ENCODE results near the gene IPO4. TPM values are rescaled to one million over a fixed set of nuclear protein-coding genes. Genes with fewer than 3 reads are reported as not detected.

IPO4 gene, protein sequence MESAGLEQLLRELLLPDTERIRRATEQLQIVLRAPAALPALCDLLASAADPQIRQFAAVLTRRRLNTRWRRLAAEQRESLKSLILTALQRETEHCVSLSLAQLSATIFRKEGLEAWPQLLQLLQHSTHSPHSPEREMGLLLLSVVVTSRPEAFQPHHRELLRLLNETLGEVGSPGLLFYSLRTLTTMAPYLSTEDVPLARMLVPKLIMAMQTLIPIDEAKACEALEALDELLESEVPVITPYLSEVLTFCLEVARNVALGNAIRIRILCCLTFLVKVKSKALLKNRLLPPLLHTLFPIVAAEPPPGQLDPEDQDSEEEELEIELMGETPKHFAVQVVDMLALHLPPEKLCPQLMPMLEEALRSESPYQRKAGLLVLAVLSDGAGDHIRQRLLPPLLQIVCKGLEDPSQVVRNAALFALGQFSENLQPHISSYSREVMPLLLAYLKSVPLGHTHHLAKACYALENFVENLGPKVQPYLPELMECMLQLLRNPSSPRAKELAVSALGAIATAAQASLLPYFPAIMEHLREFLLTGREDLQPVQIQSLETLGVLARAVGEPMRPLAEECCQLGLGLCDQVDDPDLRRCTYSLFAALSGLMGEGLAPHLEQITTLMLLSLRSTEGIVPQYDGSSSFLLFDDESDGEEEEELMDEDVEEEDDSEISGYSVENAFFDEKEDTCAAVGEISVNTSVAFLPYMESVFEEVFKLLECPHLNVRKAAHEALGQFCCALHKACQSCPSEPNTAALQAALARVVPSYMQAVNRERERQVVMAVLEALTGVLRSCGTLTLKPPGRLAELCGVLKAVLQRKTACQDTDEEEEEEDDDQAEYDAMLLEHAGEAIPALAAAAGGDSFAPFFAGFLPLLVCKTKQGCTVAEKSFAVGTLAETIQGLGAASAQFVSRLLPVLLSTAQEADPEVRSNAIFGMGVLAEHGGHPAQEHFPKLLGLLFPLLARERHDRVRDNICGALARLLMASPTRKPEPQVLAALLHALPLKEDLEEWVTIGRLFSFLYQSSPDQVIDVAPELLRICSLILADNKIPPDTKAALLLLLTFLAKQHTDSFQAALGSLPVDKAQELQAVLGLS
- total RNA-seq: 27.4 and 27.8 TPM in 2 replicates

DNA sequence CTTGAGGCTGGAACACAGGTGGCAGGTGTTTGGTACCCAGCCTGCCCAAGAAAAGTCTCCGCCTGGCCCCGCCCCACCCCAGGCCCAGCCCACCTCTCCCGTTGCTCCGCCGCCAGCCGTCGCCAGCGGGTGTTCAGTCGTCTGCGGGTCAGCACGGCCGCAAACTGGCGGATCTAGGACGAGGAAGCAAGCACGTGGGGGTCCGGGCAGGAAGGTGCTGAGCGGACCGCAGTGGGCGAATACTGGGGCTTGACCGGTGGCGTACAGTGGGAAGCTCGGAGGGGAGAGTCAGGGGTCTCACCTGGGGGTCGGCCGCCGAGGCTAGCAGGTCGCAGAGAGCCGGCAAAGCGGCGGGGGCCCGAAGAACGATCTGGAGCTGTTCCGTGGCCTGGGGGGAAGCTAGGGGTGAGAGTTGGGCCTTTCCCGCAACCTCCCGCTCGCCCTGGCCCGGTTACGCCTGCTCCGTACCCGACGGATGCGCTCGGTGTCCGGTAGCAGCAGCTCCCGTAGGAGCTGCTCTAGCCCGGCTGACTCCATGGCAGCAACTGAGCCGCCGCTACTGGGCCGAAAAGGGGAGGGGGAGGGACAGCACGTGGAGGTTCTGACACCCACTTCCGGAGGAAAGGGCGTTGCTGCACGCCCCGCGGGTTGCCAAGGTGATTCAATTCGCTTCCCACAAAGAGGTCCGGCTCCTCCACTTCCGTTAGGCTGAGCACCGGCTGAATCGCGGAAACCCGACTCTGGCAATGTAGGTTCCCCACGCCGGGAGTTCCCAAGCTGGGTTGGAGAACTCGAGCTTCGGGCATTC, at the start of gene IPO4:
IPO4 (minus strand) TSS at position 566 of the 808 bp plus-strand sequence; CDS start at position 537, 29 bp downstream.

DNA sequence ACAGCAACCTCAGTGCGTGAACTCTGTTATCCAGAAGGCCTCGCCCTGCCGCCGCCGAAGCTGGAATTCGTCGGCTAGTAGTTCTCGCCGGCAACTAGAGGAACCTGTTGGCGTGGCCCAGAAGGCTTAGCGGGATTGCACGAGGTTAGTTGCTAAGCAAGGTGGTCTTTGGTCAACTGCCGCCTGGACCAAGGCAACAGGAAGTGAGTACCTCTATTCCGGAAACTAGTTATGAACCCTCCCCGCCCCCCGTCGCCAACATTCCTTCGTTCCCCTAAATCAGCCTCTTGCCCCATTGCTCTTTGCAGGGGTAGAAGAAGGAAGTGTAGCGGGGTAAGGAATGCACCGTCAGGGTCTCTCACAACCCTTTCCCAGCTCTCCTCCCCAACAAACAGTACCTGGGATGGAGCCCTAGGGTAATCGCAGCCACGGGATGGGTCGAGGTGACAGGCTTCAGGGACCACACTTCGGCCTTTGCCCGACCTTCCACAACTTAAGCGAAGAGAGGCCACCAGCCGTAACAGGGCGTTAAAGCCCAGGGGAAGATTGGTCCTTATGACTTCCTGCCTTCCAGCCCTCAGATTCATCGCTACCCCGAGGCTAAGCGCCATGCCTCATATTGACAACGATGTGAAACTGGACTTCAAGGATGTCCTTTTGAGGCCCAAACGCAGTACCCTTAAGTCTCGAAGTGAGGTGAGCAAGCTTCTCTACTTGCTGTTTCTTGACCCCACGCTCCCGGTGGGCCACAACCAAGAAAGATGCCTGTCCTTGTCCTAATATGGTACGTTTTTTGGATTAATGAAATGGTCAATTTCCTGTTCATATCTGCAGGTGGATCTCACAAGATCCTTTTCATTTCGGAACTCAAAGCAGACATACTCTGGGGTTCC, 44.3 kb upstream of the IPO4 start, which contains the start of gene GMPR2:
GMPR2 (plus strand) TSS at position 285 of the 893 bp plus-strand sequence; CDS start at position 610, 325 bp downstream.

GRCh38 chr14:24232121-24232644, 43.6 kb upstream of the IPO4 start, which contains the start of gene NEDD8:
TSS of gene NEDD8 (minus strand) at chr14:24232367. CDS start at chr14:24232267, 100 bp downstream.

DNA sequence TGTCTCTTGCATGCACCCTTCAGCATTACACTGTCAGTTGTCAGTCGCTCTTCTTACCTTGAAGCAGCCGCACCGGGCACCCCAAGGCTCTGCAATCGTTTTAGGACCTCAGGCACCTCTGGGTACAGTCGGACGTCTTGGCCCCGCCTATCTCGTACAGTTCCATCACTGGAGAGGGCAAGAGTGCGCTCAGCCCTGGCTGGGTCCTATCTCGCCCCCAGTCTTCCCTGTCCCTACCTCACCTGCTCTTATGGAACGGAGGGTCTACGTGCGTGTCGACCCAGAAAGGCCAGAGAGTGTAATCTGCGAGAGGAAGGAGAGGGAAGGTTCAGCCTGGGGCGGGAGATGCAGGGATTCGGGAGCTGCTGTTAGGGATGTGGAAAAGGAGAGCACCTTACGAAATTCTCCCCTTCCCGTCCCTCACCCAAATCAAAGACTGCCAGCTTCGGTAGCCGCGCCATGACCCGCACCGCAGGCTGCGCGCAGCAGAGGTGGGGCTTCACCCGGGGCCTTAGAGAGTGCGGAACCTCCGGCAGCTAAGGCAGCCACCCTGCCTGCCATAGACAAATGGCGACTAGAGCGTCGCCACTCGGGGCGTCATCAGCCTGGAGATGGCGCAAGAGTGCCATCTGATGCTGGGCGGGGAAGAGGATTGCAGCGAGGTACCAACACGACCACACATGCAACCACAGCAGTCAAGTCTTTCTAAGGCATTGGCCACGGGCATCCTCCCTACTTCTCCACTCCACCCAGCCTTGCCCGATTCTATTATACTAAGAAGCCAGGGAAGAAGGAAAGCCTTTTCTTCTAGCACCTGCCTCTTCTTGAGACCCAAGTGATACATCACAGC, 27.1 kb upstream of the IPO4 start, which contains the start of gene MDP1:
MDP1 (minus strand) TSS at position 572 of the 850 bp plus-strand sequence; CDS start at position 461, 111 bp downstream.

GRCh38 chr14:24212924-24213865, 24.6 kb upstream of the IPO4 start, which contains the start of gene CHMP4A:
TSS of gene CHMP4A (minus strand) at chr14:24213488. CDS start at chr14:24213439, 49 bp downstream.

GRCh38 chr14:24195186-24196070, 6.8 kb upstream of the IPO4 start, which contains the start of gene TM9SF1:
TSS of gene TM9SF1 (minus strand) at chr14:24195441. CDS start at chr14:24195019, 422 bp downstream.

DNA sequence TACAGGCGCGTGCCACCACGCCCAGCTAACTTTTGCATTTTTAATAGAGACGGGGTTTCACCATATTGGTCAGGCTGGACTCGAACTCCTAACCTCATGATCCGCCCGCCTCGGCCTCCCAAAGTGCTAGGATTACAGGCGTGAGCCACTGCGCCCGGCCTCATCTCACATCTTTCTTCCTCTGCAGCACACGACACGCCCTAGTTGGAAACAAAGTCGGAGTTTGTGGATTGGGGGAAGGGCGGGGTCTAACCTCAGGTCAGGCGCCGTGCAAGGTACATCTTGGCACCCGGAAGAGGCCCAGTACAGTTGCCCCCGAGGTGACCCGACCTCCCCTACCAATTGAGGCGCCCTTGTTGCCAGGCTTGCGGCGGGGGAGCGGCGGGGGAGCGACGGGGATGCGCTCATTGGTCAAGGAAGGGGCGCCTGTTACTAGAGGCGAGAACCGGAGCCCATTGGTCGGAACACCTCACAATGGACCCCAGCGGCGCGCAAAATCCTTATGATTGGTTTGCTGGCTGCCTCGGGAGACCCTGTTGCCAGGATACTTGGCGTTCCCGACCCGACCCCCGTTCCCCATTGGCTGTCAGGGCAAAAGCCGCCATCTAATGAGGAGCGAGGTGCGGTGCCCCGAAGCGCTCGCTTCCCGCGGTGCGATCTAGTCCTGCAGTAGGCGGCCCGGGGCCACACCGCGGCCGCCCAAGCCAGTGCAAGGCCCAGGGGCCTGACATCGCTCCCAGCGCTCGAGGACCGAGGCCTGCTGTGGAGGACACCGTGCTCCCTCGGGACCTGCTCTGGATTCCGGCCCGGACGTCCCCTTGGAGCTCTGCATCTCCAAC, 17.0 kb downstream of the IPO4 start, which contains the start of gene REC8:
REC8 (plus strand) TSS at position 659 of the 839 bp plus-strand sequence. CDS start 473 bp downstream, outside the sequence.

GRCh38 chr14:24160850-24161804, 27.5 kb downstream of the IPO4 start, which contains the start of gene IRF9:
TSS of gene IRF9 (plus strand) at chr14:24161265. CDS start at chr14:24162145, 880 bp downstream.

GRCh38 chr14:24146978-24147760, 41.4 kb downstream of the IPO4 start, which contains the start of gene RNF31:
TSS of gene RNF31 (plus strand) at chr14:24147498. CDS start at chr14:24147699, 201 bp downstream.

DNA sequence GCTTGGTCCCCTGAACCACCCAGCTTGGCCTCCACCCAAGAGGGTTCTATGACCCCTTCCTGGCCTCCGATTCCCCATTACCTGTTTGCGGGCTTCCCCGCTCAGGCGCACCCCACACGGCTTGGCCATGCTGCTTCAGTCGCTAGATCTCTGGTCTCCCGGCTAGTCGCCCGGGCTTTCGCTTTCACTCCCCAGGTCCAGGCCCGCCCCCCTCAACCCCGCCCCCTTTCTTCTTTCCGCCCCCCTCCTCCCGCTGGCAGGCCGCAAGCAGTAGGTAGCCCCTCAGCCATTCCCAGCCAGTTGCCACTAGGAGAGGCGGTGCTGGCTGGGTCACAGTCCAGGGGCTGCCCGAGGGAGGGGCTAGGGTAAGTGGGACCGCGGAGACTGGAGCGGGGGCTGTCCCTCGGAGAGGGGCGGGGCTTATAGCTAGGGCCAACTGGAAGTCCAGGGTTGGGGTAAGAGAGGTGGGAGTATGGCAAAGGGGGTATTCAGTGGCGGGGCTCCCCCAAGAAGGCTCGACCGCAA, 42.1 kb downstream of the IPO4 start, which contains the start of gene PSME2:
PSME2 (minus strand) TSS at position 158 of the 525 bp plus-strand sequence; CDS start at position 129, 29 bp downstream.

GRCh38 chr14:24141097-24141880, 47.3 kb downstream of the IPO4 start, which contains the start of gene EMC9:
TSS of gene EMC9 (minus strand) at chr14:24141591. CDS start at chr14:24141304, 287 bp downstream.

Measured in smooth muscle cell of bladder (primary cell).